NCI-H82 treated with DMSO at 0.1 percent for 48 hours (cell line): ENCODE results near the gene NAALADL1.

ENCODE experiments used
- DNase-seq: peaks from one replicate; lab custom pipeline; 2025; ENCODE audit not compliant: unreplicated experiment; lab: John Stamatoyannopoulos, UW

NAALADL1 gene

GRCh38 chr11:65083834-65084597 lies 25.7 kb upstream of the NAALADL1 start, which contains the start of the genes CDCA5 and ZFPL1:
CDCA5 (minus strand) TSS chr11:65084040; CDS start chr11:65083978, 62 bp downstream.
ZFPL1 (plus strand) TSS chr11:65084222; CDS start chr11:65084699, 477 bp downstream.
- peak; percentile 69 for DNase-seq

GRCh38 chr11:65083134-65083833 lies 24.9 kb upstream of the NAALADL1 start:
- no peak for DNase-seq

- DNase-seq = no peak
Observed at GRCh38 chr11:65078786-65079342, 20.5 kb upstream of the NAALADL1 start.

GRCh38 chr11:65078151-65078550 lies 19.8 kb upstream of the NAALADL1 start:
- peak; percentile 5 for DNase-seq

- DNase-seq = peak; percentile 6
Observed at GRCh38 chr11:65077451-65077850, 19.1 kb upstream of the NAALADL1 start.

- no peak for DNase-seq
Observed at GRCh38 chr11:65072631-65072966, 14.2 kb upstream of the NAALADL1 start.

- no peak for DNase-seq
Observed at GRCh38 chr11:65071907-65072630, 13.7 kb upstream of the NAALADL1 start.

GRCh38 chr11:65069217-65069616 lies 10.9 kb upstream of the NAALADL1 start:
- DNase-seq = no peak

- no peak for DNase-seq
Observed at GRCh38 chr11:65067446-65067845, 9.1 kb upstream of the NAALADL1 start.

- DNase-seq = no peak
Observed at GRCh38 chr11:65066805-65067291, 8.5 kb upstream of the NAALADL1 start.

- no peak for DNase-seq
Observed at GRCh38 chr11:65066315-65066714, 8.0 kb upstream of the NAALADL1 start.

- DNase-seq = no peak
Observed at GRCh38 chr11:65065851-65066250, 7.5 kb upstream of the NAALADL1 start.

- DNase-seq = no peak
Observed at GRCh38 chr11:65064847-65065240, 6.5 kb upstream of the NAALADL1 start.

- DNase-seq = no peak
Observed at GRCh38 chr11:65063532-65063931, 5.2 kb upstream of the NAALADL1 start.

GRCh38 chr11:65060913-65061408 lies 2.6 kb upstream of the NAALADL1 start:
- DNase-seq = no peak

GRCh38 chr11:65059959-65060824 lies 1.8 kb upstream of the NAALADL1 start:
- no peak for DNase-seq

GRCh38 chr11:65059523-65059922 lies 1.2 kb upstream of the NAALADL1 start:
- DNase-seq = no peak

GRCh38 chr11:65058012-65058411 lies 341 bp downstream of the NAALADL1 start:
- DNase-seq = no peak

- DNase-seq = no peak
Observed at GRCh38 chr11:65057526-65057925, 827 bp downstream of the NAALADL1 start.

- no peak for DNase-seq
Observed at GRCh38 chr11:65056999-65057398, 1.4 kb downstream of the NAALADL1 start.
